GM12874 (cell line): ENCODE measurements around the gene BEND2.

Experiments used
- CTCF ChIP-seq: IDR thresholded peaks from 2 replicates; pipeline ENCODE4 v1.5.1; 2011; ENCODE audit warnings: low read depth, mild to moderate bottlenecking, control low read depth, low read length, moderate library complexity; ENCODE audit not compliant: insufficient read depth

BEND2 gene

GRCh38 chrX:18146009-18146408 is 74.7 kb downstream of the BEND2 start:
- TF ChIP-seq CTCF = no peak

- TF ChIP-seq CTCF = no peak
Measured at GRCh38 chrX:18136816-18137215, 83.9 kb downstream of the BEND2 start.

DNA sequence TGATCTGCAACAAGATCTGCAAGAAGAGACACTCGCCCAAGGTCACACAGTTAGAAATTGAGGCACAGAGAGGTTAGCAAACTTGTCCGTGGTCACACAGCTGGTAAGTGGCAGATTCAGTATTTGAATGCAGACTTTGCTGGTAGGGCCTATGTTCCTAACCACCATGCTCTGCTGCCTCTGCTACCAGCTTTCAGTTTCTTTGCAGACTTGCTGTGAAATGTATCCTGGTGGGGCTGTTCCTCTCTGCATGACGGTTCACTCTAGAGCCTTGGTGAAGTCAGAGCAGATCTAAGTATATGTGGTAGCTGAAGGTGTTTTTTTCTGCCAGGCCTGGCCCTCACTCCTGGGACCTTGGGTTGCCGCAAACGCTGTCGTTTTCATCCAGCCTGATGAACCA is 87.1 kb downstream of the BEND2 start:
- TF ChIP-seq CTCF = no peak

GRCh38 chrX:18129690-18130089 is 91.0 kb downstream of the BEND2 start:
- TF ChIP-seq CTCF = no peak

DNA sequence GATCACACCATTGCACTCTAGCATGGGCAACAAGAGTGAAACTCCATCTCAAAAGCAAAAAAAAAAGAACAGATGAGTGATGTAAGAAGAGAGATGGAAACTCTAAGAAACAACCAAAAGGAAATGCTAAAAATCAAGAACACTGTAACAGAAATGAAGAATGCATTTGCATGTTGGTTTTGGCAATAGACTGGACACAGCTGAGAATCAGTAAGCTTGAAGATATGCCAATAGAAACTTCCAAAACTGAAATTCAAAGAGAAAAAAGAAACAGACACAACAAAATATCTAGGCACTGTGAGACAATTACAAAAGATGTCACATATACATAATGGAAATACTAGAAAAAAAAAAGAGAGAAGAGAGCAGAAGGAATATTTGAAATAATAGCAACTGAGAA is 93.7 kb downstream of the BEND2 start:
- no peak for TF ChIP-seq CTCF

GRCh38 chrX:18119856-18120255 is 100.8 kb downstream of the BEND2 start:
- no peak for TF ChIP-seq CTCF
